Upper lobe of left lung (tissue), 6 donors: Measurements from ENCODE around the gene SOX30. TPM values are rescaled to one million over a fixed set of nuclear protein-coding genes. Genes with fewer than 3 reads are reported as not detected.

Experiments used
- ATAC-seq, 2 donors: fragments of 200-7000 bp; cut with Tn5 transposase; one replicate each; pipeline ENCODE4 v1.9.1; 2022; ENCODE audit warnings: mild to moderate bottlenecking in 2 of 2, moderate library complexity in 2 of 2; ENCODE audit not compliant: low FRiP score in 2 of 2
- DNase-seq, 2 donors: peaks; one replicate each; pipeline ENCODE4 v3.0.0-alpha.2; 2019 to 2020
- H3K27ac ChIP-seq, 4 donors: fragments of 200-600 bp; sonication (generic); one replicate each; pipeline ENCODE4 v1.5.1; 2016 to 2019
- H3K27me3 ChIP-seq, 4 donors: fragments of 200-600 bp; sonication (generic); one replicate each; pipeline ENCODE4 v1.5.1; 2017 to 2019
- H3K36me3 ChIP-seq, 4 donors: fragments of 200-600 bp; sonication (generic); one replicate each; pipeline ENCODE4 v1.5.1; 2016 to 2019
- H3K4me1 ChIP-seq, 4 donors: fragments of 200-600 bp; sonication (generic); one replicate each; pipeline ENCODE4 v1.5.1; 2018 to 2019
- H3K4me3 ChIP-seq, 4 donors: fragments of 200-600 bp; sonication (generic); one replicate each; pipeline ENCODE4 v1.5.1; 2017 to 2019; ENCODE audit warnings: mild to moderate bottlenecking in 2 of 4, moderate library complexity in 1 of 4
- H3K9me3 ChIP-seq, 4 donors: fragments of 200-600 bp; sonication (generic); one replicate each; pipeline ENCODE4 v1.5.1; 2018 to 2019
- CTCF ChIP-seq, 6 experiments: fragments of 450-650 bp in 4 of 6; fragments of 200-600 bp in 2 of 6; sonication (generic) in 2 of 6; IDR thresholded peaks; one replicate each; pipeline ENCODE4 v1.5.1; 2016 to 2019; ENCODE audit warnings: antibody characterized with exemption in 6 of 6
- EP300 ChIP-seq, 4 donors: sonication (generic); formaldehyde crosslinking; IDR thresholded peaks; one replicate each; pipeline ENCODE4 v1.5.1; 2017; ENCODE audit warnings: antibody characterized with exemption in 4 of 4, control low read depth in 2 of 4
- POLR2A ChIP-seq, 4 donors: fragments of 450-650 bp; IDR thresholded peaks; one replicate each; pipeline ENCODE4 v1.5.1; 2016 to 2017; ENCODE audit warnings: antibody characterized with exemption in 4 of 4, mild to moderate bottlenecking in 2 of 4
- POLR2AphosphoS5 ChIP-seq, 2 donors: sonication (generic); formaldehyde crosslinking; IDR thresholded peaks; one replicate each; pipeline ENCODE4 v1.5.1; 2017; ENCODE audit warnings: antibody characterized with exemption in 2 of 2
- WGBS, 2 donors: methylation state at CpG; one replicate each; pipeline ENCODE4 v1.1.5; 2017 to 2018; 5-methylcytosine and 5-hydroxymethylcytosine counted together
- total RNA-seq, 6 donors: library from RNA; depleted of rRNA in 4 of 6; stranded (reverse); fragments of >200 nt in 4 of 6; gene quantifications; one replicate each; pipeline versions ENCODE4 v1.1.0 to v1.2.1, GENCODE V29; 2016 to 2021
- donor health status: DM: no; HTN: no; CAD: no; lungs with moderate emphysema.
- donor health status: DM: no; HTN: yes; CAD: no; lungs with severe emphysema.

SOX30 gene
- total RNA-seq, 6 donors from 2014 or later: 0.17 TPM; not detected in 5

DNA sequence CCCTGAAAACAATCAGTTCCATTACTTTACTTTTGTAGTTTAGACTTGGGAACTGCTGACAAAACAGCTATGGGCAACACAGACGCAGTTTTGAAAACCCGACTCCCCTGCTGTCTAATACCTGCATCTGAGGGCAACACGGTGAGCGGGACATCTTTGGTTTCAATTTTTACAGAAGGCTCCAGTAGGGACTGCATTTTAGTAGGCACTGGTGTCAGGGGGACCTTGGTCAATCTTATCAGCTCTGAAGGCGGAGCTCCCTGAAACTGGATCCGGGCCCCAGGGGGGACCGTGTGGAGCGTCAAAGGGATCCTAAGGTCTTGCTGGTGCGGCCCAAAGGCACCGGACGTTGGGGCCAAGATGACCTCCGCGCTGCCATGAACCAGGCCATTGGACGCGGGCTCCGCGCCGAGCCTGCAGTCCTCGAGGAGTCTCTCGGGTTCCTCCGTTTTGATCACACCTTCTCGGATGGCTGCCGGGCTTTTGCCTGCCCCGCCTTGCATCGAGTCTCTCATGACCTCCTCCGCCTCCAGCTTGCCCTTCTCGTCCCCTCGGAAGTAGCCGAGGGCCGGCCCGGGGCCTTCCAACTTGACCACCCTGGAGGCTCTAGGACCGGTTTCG is 1.1 kb downstream of the SOX30 start:
- peaks cover 0 to 10% (median 6%) of the 10 kb centered on the region in 4 donors for H3K4me1 ChIP-seq
- H3K27me3 ChIP-seq: no peaks in the 10 kb centered on the region
- peak overlapping the region in 3 of 4 donors; percentile 41 to 53 (median 49) for H3K4me3 ChIP-seq
- WGBS, 2 donors: 82 to 83% methylated on average over 23 to 33 of the region's 33 CpGs
- no peaks in the 10 kb centered on the region for H3K36me3 ChIP-seq
- no peak for TF ChIP-seq POLR2A (IDR thresholded peaks at IDR 0.05)
- TF ChIP-seq POLR2AphosphoS5 (IDR thresholded peaks at IDR 0.05): no peak
- TF ChIP-seq EP300 (IDR thresholded peaks at IDR 0.05): no peak
- TF ChIP-seq CTCF (IDR thresholded peaks at IDR 0.05): no peak
- DNase-seq: no peak
- ATAC-seq: peak; percentile 22 to 57
- H3K9me3 ChIP-seq: peaks cover 0 to 3% (median 0%) of the 10 kb centered on the region in 4 donors
- peak overlapping the region in 1 of 4 donors; percentile 58 for H3K27ac ChIP-seq

DNA sequence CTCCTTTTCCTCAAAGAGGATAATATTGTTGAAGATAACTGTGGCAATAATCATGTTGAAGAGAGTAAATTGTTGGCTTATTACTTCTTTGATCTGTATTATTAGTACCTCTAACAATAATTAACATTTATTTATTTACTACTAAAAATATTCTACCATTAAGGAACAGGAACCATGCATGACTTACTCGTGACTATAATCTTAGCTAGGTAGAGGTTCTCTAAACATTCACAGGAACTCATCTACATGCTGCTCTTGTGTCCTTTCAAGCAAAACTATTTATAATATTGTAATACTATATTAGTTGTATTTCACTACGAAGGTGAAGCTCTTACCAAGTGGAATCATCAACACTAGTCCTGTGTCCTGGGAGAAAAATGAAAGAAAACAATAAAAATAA is 3.1 kb downstream of the SOX30 start:
- Histone ChIP-seq H3K4me3 (no peak overlapping the region), H3K36me3 (no peaks in the 10 kb centered on the region), H3K27me3 (no peaks in the 10 kb centered on the region), H3K4me1 (peaks cover 0 to 10% (median 6%) of the 10 kb centered on the region in 4 donors), H3K27ac (no peak overlapping the region), H3K9me3 (peaks cover 0 to 3% (median 0%) of the 10 kb centered on the region in 4 donors)
- DNase-seq (no peak), ATAC-seq (no peak)
- TF ChIP-seq POLR2AphosphoS5 (IDR thresholded peaks at IDR 0.05): no peak
- TF ChIP-seq POLR2A (IDR thresholded peaks at IDR 0.05): no peak
- no peak for TF ChIP-seq CTCF (IDR thresholded peaks at IDR 0.05)
- TF ChIP-seq EP300 (IDR thresholded peaks at IDR 0.05): no peak
- 75 to 79% methylated on average over 2 of the region's 2 CpGs for WGBS, 2 donors

GRCh38 chr5:157648275-157648990 is 3.8 kb downstream of the SOX30 start:
- no peak for TF ChIP-seq POLR2AphosphoS5 (IDR thresholded peaks at IDR 0.05)
- no peak for TF ChIP-seq CTCF (IDR thresholded peaks at IDR 0.05)
- TF ChIP-seq POLR2A (IDR thresholded peaks at IDR 0.05): no peak
- no peak for TF ChIP-seq EP300 (IDR thresholded peaks at IDR 0.05)
- H3K27me3 ChIP-seq: no peaks in the 10 kb centered on the region
- H3K27ac ChIP-seq: no peak overlapping the region
- H3K9me3 ChIP-seq: peaks cover 0 to 3% (median 0%) of the 10 kb centered on the region in 4 donors
- H3K4me1 ChIP-seq: peaks cover 0 to 10% (median 6%) of the 10 kb centered on the region in 4 donors
- no peaks in the 10 kb centered on the region for H3K36me3 ChIP-seq
- 90 to 94% methylated on average over 7 of the region's 7 CpGs for WGBS, 2 donors
- DNase-seq (no peak), ATAC-seq (no peak)
- H3K4me3 ChIP-seq: no peak overlapping the region

GRCh38 chr5:157640406-157641066 is 11.7 kb downstream of the SOX30 start:
- Histone ChIP-seq H3K36me3 (no peaks in the 10 kb centered on the region), H3K27me3 (no peaks in the 10 kb centered on the region), H3K27ac (no peak overlapping the region), H3K9me3 (no peaks in the 10 kb centered on the region), H3K4me1 (no peaks in the 10 kb centered on the region), H3K4me3 (no peak overlapping the region)
- ATAC-seq (no peak), DNase-seq (no peak)
- WGBS, 2 donors: 92 to 95% methylated on average over 9 of the region's 9 CpGs
- TF ChIP-seq EP300 (IDR thresholded peaks at IDR 0.05) (no peak), POLR2AphosphoS5 (IDR thresholded peaks at IDR 0.05) (no peak), CTCF (IDR thresholded peaks at IDR 0.05) (no peak), POLR2A (IDR thresholded peaks at IDR 0.05) (no peak)
